COLO668 (cell line): ENCODE measurements around the gene TRIM69.
"Not testable (repeated sequence)": the region's sequence is repeated elsewhere in the genome, so short reads cannot be mapped to it uniquely, and the experiment has no call there.

Source experiments
- DNase-seq: peaks from one replicate; lab custom pipeline; 2025; ENCODE audit not compliant: unreplicated experiment; lab: John Stamatoyannopoulos, UW

TRIM69 gene

DNA sequence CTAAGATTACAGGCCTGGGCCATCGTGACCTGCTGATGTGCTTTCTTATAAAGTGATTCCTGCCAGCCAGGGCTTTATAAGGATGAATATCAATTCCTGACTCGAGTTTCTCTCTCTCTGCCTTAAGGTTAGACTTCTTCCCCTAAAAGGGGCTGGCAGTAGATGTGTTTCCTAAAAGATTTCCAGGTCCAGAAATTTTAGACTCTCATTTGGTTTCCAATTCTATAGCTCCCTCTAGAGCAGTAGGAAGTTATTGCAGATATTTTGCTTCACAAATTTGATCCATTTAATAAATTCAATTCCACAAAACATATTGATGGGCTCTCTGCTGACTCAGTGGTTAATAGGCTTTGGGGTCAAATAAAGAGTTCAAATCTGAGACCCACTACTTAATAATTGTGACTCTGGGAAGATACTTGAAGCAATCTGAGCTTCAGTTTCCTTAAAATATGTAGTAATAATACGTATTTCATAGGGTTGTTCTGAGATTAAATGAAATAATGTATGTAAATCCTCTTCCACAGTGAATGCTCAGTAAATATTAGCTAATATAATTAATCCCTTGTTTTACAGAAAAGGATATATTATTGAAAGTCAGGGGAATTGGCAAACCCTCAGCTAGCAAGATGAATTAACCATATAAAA, 2.1 kb downstream of the TRIM69 start:
- no peak for DNase-seq

DNA sequence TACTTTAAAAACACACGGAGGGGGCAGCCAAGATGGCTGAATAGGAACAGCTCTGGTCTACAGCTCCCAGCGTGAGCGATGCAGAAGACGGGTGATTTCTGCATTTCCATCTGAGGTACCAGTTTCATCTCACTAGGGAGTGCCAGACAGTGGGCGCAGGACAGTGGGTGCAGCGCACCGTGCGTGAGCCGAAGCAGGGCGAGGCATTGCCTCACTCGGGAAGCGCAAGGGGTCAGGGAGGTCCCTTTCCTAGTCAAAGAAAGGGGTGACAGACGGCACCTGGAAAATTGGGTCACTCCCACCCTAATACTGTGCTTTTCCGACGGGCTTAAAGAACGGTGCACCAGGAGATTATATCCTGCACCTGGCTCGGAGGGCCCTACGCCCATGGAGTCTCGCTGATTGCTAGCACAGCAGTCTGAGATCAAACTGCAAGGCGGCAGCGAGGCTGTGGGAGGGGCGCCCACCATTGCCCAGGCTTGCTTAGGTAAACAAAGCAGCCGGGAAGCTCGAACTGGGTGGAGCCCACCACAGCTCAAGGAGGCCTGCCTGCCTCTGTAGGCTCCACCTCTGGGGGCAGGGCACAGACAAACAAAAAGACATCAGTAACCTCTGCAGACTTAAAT, 3.0 kb downstream of the TRIM69 start:
- not testable (repeated sequence) for DNase-seq

DNA sequence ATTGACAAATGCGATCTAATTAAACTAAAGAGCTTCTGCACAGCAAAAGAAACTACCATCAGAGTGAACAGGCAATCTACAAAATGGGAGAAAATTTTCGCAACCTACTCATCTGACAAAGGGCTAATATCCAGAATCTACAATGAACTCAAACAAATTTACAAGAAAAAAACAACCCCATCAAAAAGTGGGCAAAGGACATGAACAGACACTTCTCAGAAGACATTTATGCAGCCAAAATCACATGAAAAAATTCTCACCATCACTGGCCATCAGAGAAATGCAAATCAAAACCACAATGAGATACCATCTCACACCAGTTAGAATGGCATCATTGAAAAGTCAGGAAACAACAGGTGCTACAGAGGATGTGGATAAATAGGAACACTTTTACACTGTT, 7.1 kb downstream of the TRIM69 start:
- not testable (repeated sequence) for DNase-seq

DNA sequence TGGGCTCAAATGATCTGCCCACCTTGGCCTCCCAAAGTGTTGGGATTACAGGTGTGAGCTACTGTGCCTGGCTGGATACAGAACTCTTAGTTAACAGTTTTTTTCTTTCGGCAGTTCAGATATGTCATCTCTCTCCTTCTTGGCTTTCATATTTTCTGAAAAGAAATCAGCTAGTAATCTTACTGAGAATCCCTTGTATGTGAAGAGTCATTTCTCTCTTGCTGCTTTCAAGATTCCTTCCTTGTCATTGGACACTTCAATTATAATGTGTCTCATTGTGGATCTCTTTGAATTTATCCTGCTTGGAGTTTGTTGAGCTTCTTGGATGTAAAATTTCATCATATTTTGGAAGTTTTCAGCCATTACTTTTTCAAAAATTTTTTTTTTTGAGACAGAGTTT, 17.0 kb downstream of the TRIM69 start:
- no peak for DNase-seq

DNA sequence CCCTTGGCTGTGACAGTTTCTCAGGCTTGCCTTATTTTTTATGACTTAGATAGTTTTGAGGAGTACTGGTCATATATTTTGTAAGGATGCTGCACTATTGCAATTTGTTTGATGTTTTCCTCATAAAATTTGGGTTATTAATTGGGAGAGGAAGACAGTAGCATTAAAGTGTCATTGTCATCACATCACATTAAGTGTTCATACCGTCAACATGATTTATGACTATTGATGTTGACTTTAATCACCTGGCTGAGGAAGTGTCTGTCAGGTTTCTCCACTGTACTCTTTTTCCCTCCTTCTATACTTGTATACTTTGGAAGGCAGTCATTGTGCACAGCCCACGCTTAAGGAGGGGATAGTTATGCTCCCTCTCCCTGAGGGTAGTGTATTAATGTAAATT, 26.9 kb downstream of the TRIM69 start:
- DNase-seq: no peak

DNA sequence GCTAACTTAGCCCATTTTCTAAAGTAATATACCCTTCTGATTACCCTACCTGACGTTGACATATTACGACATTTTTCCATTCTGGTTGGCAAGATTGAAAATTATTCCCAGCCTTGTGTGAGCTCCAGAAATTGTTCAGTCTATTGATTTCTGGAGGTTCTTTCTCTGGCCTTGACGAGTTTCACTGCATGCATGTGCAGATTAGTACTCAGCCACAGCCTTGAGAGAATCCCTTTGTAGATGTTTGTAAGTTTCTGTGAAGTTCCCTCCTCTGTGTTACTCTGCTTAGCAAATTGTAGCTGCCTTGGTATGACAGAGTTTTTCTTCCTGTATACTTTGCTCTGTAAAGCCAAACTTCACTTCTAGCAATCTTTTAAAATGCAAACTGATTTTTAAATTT, 27.5 kb downstream of the TRIM69 start:
- no peak for DNase-seq

DNA sequence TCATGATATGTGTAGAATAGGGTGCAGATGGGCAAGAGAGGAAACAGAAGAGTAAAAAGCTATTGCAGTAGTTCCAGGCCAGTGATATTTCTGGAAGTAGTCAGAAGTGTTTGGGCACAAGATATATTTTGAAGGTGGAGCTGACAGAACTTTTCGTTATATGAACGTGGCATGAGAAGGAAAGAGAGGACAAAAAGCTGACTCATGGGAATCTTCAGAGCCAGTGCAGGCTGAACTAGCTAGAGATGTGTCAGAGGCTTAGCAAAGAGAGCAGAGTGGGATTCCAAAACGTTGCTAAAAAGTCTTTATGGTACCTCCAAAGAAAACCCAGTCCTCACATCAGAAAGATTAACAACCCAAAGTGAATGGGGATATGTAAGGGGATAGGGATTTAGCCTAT, 28.7 kb downstream of the TRIM69 start:
- DNase-seq: no peak

DNA sequence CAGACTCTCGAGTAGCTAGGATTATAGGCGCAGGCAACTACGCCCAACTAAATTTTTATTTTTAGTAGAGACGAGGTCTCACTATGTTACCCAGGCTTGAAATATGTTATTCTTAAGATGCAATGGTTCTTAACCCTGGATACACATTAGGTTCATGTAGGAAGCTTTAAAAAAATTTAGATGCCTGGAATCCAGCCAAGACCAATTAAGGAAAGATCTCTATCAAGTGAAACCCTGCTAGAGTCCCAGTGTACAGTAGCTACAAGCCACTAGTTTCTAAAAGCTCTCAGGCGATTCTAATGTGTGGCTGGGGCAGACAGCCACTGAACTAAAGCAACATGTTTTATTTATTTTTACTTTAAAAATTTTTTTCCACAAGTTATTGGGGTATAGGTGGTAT, 33.2 kb downstream of the TRIM69 start:
- DNase-seq: no peak

DNA sequence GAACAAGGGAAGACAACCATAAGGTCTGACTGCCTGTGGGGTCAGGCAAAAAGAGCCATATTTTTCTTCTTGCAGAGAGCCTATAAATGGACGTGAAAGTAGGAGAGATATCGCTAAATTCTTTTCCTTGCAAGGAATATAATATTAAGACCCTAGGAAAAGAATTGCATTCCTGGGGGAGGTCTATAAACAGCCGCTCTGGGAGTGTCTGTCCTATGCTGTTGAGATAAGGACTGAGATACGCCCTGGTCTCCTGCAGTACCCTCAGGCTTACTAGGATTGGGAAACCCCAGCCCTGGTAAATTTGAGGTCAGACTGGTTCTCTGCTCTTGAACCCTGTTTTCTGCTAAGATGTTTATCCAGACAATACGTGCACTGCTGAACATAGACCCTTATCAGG, 34.4 kb downstream of the TRIM69 start:
- DNase-seq: not testable (repeated sequence)

DNA sequence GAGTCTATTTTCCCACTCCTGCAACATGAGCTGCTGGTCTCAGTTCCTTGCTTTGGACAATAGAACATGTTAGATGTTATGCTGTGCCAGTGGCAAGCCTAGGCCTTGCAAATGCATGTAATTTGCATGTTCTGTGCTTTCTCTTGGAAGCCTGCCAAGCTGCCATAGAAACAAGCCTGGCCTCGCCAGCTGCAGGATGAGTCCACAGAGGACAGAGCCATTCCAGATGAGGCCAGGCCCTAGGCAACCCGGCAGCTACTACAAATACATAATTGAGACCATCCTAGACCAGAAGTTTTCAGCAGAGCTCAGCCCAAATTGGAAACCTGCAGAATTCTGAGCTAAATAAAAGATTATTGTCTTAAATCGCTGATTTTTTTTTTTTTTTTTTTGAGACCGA, 39.6 kb downstream of the TRIM69 start:
- peak; percentile 95 for DNase-seq

DNA sequence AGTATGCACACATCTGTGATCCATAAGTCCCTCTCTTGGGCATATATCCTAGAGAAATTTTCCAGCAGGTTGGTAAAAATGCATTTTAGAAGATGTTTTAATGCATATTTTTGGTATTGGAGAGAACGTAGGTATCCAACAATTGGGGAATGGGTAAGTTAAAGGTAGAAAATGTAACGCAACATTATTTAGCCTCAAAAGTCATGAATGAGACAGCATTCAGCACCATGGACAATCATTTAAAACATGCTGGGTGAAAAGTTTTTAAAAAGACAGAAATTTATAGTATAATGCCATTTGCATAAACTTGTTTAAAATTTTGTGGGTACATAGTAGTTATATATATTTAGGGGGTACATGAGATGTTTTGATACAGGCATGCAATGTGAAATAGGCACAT, 43.4 kb downstream of the TRIM69 start:
- DNase-seq: no peak

DNA sequence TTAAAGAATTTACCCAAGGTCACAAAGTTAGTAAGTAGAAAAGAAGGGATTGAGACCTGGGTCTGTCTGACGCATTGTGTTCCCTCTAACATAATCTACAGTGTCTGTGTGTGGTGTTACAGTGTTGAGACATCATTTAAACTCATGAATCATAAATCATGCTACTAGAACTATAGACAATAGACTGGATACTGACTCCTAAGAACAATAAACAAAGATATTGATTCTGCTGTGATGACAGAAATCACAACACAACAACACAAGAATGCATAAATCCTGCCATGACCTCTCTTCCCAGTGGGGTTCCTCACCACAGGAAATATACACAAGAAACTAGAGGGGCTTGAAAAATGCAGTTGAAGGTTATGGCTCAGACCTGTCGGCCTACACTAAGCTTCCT, 44.3 kb downstream of the TRIM69 start:
- DNase-seq: no peak

DNA sequence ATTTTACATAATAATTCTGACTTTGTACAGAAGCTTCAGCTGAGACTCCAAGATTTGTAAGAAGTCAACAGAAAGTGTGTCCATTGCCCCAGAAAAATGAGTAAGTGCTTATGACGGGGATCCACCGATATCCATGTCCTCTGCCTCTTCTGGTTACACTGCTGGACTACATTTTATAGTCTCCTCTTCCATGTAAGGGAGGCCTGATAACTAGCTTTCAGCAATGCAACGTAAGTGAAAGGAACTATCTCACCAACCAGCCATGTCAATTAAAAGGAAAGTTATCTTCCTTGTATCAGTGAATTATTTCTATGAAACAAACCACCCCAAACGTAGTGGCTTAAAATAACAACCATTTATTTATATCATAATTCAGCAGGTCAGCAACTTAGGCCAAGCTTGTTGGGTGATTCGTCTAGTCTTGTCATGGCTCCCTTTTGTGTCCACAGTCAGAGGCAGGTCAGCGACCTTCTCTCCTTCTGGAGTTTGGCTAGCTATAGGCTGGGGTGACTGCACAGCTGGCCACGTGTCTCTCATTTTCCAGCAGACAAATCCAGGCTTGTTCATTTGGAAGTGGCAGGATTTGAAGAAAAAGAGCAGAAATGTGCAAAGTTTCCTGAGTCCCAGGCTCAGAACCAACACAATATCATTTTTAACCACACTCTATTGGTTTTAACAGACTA, 44.9 kb downstream of the TRIM69 start:
- DNase-seq: no peak

DNA sequence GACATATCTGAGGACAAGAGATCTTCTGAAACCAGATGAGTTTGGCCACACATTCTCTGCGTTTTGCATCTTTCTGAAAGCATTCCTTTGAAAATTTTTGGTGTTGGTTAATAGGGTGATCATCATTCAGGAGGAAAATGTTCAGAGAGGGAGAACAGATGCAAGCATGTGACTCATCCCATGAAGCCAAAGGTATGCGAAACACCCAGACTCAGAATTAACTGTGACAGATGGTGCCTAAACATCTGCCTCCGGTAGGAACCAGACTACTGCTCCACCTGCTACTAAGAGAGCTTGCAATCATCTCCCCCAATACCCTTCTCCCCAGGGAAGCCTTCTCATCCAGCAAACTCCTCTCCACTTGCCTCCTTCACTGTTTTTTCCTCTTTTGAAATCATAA, 46.2 kb downstream of the TRIM69 start:
- DNase-seq: no peak

DNA sequence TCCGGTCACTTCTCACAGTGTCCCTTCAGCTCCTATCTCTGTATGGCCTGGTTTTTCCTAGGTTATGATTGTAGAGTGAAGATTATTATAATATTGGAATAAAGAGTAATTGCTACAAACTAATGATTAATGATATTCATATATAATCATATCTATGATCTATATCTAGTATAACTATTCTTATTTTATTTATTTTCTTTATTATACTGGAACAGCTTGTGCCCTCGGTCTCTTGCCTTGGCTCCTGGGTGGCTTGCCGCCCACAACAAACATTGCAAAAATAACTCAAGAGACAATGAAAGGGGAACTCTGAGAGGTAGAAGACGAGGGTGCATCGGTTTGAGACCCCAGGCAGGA, 48.6 kb downstream of the TRIM69 start:
- DNase-seq: not testable (repeated sequence)

DNA sequence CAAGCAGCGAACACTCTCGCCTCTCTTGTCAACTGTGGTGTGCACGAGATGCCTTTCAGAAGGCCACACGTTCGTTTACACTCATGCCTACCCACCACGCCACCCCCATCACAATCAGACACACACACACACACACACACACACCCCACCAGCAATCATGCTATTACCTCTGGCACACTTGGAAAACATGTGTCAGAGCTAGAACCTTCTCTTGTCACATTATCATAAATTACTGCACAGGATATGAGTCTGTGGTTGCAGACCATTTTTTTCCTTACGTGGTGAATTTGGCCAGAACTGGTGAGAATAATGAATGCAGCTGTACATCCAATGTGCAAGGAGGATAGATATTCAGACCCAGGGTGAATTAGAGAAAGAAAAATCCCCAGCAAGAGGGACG, 52.4 kb downstream of the TRIM69 start:
- DNase-seq: no peak

DNA sequence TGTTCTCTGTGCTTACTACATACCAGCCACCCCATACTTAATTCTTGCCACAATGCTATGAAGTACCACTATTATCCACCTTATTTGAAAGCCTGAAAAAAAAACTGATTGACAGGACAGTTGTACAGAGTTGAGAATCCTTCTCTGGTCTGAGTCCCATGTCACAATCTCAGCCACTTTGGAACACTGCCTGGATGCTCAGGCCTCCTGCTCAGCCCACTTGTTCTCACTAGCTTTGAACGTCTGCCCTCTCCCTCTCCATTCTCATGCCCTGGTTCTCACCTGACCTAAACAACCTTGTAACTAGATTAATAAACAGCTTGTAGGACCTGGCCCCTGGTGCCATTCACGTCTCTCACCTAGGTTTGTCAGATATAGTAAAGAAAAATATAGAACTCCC, 53.9 kb downstream of the TRIM69 start:
- DNase-seq: no peak

DNA sequence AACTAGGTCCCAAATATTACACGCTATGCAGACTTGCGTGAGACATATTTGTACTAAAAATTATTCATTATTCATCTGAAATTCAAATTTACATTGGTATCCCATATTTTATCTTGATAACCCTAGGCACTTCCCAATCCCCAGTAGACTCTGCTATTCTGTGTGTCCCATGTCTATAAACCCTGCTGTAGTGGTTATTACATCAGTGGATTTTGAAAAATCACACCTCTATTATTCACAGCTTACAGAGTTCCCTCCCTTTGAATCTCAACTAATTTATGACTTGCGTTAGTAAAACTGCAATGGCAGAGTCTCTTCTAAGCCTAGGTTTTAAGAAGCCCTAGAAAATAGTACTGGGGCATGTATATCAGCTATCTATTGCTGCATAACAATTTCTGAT, 54.3 kb downstream of the TRIM69 start:
- no peak for DNase-seq

DNA sequence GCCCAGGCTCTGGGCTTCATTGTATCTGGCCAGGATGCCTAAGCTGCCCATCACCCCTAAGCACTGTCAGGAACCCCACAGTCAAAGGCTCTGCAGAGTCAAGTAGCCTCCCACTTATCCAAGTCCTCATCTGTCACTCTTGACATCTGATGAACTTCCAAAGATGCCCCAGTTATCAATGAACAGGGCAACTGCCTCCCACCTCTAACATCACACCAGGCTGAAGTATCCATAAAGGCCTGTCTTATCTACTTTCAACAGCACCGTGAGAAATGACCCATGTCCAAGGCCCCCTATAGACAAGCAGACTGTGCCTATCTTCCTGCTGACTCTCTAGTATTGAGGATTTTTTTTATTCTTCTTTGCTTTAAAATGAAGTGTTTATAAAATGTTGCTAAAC, 56.4 kb downstream of the TRIM69 start:
- no peak for DNase-seq

DNA sequence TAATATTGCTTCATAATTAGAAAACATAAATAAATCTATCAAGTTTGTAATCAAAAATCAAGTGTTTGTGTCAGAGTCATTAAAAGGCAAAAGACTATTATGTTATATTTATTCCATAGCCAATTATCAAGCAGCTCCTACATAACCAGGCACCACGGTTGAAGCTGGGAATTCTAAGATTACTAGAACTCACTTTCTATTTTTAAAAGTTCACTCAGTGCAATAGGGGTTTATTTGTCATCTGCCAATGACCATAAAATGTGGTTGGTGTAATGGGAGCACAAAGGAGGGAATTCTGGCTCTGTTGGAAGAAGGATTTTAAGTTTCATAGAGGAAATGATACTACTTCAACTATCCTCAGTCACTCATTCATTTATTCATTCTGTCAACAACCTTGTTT, 57.7 kb downstream of the TRIM69 start:
- no peak for DNase-seq

DNA sequence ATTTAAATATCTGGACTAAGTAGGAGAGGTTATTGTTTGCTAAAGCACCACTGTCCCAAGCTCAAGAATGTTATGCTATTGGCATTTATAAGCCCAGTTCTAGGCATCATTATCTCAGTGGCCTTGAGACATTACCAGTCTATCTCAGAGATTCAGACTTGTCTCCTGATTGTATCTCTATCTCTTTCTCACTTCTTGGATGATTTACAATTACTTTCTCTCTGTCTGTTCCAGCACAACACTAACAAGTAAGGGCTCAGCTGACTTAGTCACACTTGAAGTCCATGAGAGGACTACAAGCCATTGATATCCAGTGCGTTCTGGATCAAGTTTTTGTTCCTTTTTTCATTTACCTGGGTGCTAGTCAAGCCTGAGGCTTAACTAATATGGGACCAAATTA, 60.2 kb downstream of the TRIM69 start:
- no peak for DNase-seq

DNA sequence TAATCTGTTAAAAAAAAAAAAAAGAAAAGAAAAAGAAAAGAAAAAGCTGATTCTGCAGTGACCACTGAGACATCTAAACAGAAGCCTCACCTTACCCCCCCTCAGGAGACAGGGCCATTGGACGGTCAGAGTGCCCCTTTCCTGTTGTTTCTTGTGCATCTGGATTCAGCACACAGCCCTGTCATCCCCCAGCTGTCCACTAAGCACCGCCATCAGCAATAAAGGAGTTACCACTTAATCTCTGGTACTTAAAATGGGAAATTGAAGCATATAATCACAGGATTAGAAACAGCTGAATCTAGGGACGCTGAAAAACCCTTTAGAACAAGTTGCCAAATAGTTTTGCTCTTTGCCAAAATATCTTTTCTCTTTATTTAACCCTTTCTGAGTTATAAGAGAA, 62.5 kb downstream of the TRIM69 start:
- DNase-seq: no peak

DNA sequence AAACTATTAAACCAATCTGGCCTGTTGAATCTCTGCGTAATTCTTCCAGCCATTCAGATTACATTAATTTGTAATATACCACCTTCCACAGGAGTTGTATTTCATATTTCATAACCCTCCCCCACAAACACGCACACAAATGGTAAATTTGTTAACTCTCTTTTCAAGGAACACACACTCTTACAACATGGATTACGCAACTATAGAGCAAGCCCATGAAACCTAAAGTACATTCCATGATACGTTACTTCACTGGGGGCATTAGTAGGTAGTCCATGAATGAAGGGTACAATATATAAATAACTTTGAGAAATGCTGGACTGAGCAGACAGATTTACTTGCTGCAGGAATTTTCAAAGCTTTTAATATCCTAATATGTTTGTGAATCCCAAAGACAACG, 65.0 kb downstream of the TRIM69 start:
- no peak for DNase-seq
